GM23248 (cell line): ENCODE data around the gene CTSE.

ENCODE experiments used
- EZH2 ChIP-seq: fragments of 200-600 bp; sonication (generic); IDR thresholded peaks from 2 replicates; pipeline ENCODE4 v1.6.1; 2018; ENCODE audit warnings: antibody characterized with exemption, mild to moderate bottlenecking; ENCODE audit not compliant: insufficient read depth, poor library complexity, severe bottlenecking
- EZH2phosphoT487 ChIP-seq: fragments of 200-600 bp; sonication (generic); IDR thresholded peaks from 2 replicates; pipeline ENCODE4 v1.6.1; 2018; ENCODE audit warnings: antibody characterized with exemption, moderate library complexity, mild to moderate bottlenecking, low read depth; ENCODE audit not compliant: insufficient read depth

- TF ChIP-seq EZH2phosphoT487 = no peak
- TF ChIP-seq EZH2 = no peak
These were observed 1.7 kb upstream of the CTSE start for GRCh38 chr1:206025283-206025820.
